DND-41 (cell line): ENCODE measurements around the gene KCP.

Source experiments
- ATAC-seq: fragments of 200-7000 bp; cut with Tn5 transposase; 3 replicates; pipeline ENCODE4 v1.9.1; 2021; ENCODE audit warnings: low read depth; ENCODE audit not compliant: insufficient read depth
- DNase-seq: peaks from one replicate; pipeline ENCODE4 v3.0.0-alpha.2; 2020
- H2AFZ ChIP-seq: 2 replicates; pipeline ENCODE4 v1.6.0; 2012; ENCODE audit warnings: low read depth, low read length
- H3K27ac ChIP-seq: 2 replicates; pipeline ENCODE4 v1.5.1; 2012; ENCODE audit warnings: low read length, inconsistent platforms
- H3K27me3 ChIP-seq: fragments of 200-600 bp; sonication (generic); 2 replicates; pipeline ENCODE4 v1.6.0; 2012; ENCODE audit warnings: low read length, mild to moderate bottlenecking, inconsistent platforms; ENCODE audit not compliant: insufficient read depth, poor library complexity
- H3K36me3 ChIP-seq: 2 replicates; pipeline ENCODE4 v1.5.1; 2012; ENCODE audit warnings: low read length, inconsistent platforms; ENCODE audit not compliant: insufficient read depth
- H3K4me1 ChIP-seq: 2 replicates; pipeline ENCODE4 v1.5.1; 2012; ENCODE audit warnings: mild to moderate bottlenecking, low read length; ENCODE audit not compliant: insufficient read depth
- H3K4me2 ChIP-seq: 2 replicates; pipeline ENCODE4 v1.6.0; 2012; ENCODE audit warnings: mild to moderate bottlenecking, moderate library complexity, low read length, inconsistent platforms; ENCODE audit not compliant: insufficient read depth
- H3K4me3 ChIP-seq, 2 experiments: fragments of 200-600 bp in 1 of 2; shearing (Covaris generic) in 1 of 2; 2 replicates each; pipeline ENCODE4 v1.5.1; 2012 to 2016; ENCODE audit warnings: inconsistent platforms in 2 of 2, low read length in 2 of 2, mild to moderate bottlenecking in 2 of 2, low read depth in 1 of 2, moderate library complexity in 1 of 2
- H3K79me2 ChIP-seq: 2 replicates; pipeline ENCODE4 v1.6.0; 2012; ENCODE audit warnings: low read length, inconsistent platforms; ENCODE audit not compliant: insufficient read depth
- H3K9ac ChIP-seq: 2 replicates; pipeline ENCODE4 v1.6.0; 2012; ENCODE audit warnings: low read depth, mild to moderate bottlenecking, inconsistent platforms, low read length, moderate library complexity
- H3K9me3 ChIP-seq: 2 replicates; pipeline ENCODE4 v1.5.1; 2012; ENCODE audit warnings: low read length, moderate library complexity, mild to moderate bottlenecking, inconsistent platforms; ENCODE audit not compliant: insufficient read depth, severe bottlenecking
- H4K20me1 ChIP-seq: 2 replicates; pipeline ENCODE4 v1.6.0; 2012; ENCODE audit warnings: low read length; ENCODE audit not compliant: insufficient read depth
- EZH2 ChIP-seq: IDR thresholded peaks from 3 replicates; pipeline ENCODE4 v1.6.1; 2012; ENCODE audit warnings: borderline replicate concordance, low read depth, mild to moderate bottlenecking, moderate library complexity, low read length, inconsistent platforms; ENCODE audit not compliant: severe bottlenecking
- TF ChIP-seq, protein P1 (sequence below): IDR thresholded peaks from 2 replicates; pipeline ENCODE4 v1.5.1; 2012; ENCODE audit warnings: borderline replicate concordance, low read length, moderate library complexity, mild to moderate bottlenecking; ENCODE audit not compliant: poor library complexity, severe bottlenecking; ENCODE audit errors: extremely low read depth

KCP gene

DNA sequence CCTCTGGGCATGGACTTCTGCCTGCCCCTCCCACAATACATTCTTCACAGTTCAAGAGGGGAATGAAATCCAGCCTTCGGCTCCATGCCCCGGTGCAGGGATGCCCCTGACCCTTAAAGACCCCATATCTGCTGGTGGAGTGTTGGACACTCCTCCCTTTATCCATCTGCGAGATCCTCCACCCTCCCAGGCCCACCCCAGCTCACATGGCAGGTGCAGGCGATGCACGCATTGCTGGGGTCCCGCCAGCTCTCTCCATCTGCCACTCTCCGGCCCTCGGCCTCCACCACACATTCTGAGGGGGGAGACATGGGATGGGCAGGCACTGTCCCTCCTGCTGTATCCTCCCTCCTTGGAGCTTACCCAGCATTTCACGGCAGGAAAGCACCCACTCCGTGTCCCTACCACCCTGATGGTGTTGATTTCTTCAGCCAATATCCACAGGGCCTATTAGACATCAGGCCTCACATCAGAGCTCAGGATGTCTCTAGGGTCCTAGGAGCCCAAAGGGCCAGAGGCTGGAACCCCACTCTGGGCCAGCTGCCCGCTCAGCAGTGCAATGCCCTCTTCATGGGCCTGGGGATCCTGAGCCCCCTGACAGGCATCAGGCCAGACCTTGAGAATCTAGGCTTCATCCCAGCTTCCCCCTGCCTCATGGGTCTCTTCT is 29.6 kb downstream of the KCP start:
- Histone ChIP-seq H3K27me3 (no peaks in the 10 kb centered on the region), H2AFZ (no peak overlapping the region), H3K79me2 (no peaks in the 10 kb centered on the region), H3K36me3 (no peaks in the 10 kb centered on the region), H3K9me3 (no peaks in the 10 kb centered on the region), H3K4me2 (no peak overlapping the region), H3K4me1 (0 out of 2 replicates have a peak, but pooled peaks cover 4% of the 10 kb centered on the region), H4K20me1 (no peaks in the 10 kb centered on the region), H3K4me3 (no peak overlapping the region), H3K9ac (no peak overlapping the region), H3K27ac (no peak overlapping the region)
- DNase-seq: no peak
- ATAC-seq: no peak
- TF ChIP-seq EZH2: no peak
- TF ChIP-seq, protein P1, sequence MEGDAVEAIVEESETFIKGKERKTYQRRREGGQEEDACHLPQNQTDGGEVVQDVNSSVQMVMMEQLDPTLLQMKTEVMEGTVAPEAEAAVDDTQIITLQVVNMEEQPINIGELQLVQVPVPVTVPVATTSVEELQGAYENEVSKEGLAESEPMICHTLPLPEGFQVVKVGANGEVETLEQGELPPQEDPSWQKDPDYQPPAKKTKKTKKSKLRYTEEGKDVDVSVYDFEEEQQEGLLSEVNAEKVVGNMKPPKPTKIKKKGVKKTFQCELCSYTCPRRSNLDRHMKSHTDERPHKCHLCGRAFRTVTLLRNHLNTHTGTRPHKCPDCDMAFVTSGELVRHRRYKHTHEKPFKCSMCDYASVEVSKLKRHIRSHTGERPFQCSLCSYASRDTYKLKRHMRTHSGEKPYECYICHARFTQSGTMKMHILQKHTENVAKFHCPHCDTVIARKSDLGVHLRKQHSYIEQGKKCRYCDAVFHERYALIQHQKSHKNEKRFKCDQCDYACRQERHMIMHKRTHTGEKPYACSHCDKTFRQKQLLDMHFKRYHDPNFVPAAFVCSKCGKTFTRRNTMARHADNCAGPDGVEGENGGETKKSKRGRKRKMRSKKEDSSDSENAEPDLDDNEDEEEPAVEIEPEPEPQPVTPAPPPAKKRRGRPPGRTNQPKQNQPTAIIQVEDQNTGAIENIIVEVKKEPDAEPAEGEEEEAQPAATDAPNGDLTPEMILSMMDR: no peak

DNA sequence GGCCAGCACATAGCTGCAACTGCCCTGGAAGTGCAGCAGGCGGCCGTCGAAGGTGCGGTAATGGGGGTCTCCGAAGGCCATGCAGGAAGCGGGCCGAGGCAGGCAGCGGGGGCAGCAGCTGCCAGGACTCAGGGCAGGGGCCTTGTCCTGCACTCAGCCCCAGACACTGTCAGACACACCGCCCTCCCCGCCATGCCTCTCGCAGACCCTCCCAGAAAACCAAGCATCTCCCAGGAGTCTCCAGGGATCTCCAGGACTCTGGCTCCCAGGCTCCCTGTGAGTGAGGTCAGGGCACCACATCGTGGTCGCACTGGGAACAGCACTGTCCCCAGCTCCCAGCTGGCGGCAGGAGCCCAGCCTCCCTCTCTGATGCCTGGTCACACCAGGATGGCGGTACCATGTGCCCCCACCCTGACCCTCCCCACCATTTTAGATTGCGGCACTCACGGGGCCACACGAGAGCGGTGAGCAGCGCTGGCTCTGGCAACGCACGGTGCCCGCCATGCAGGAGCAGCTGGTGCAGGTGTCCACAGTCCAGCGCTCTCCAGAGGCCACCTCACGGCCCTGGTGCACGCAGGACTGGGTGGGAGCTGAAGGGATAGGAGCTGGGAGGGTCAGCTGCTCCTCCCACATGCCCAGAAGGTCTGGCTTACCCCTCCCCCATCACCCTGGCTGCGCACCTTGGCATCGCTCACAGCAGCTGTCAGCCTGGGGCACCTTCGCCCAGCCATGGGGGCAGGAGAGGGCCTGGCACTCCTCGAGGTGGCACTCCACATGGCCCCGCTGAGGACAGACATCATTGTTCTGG is 30.4 kb downstream of the KCP start:
- TF ChIP-seq EZH2: no peak
- TF ChIP-seq, protein P1: peak; percentile 51
- Histone ChIP-seq H3K4me1 (0 out of 2 replicates have a peak, but pooled peaks cover 4% of the 10 kb centered on the region), H3K4me3 (no peak overlapping the region), H3K36me3 (no peaks in the 10 kb centered on the region), H3K27ac (no peak overlapping the region), H2AFZ (no peak overlapping the region), H4K20me1 (no peaks in the 10 kb centered on the region), H3K79me2 (no peaks in the 10 kb centered on the region), H3K27me3 (no peaks in the 10 kb centered on the region), H3K9ac (no peak overlapping the region), H3K9me3 (no peaks in the 10 kb centered on the region), H3K4me2 (no peak overlapping the region)
- no peak for DNase-seq
- ATAC-seq: peak; percentile 32; the same call in 1 of the 3 replicates

DNA sequence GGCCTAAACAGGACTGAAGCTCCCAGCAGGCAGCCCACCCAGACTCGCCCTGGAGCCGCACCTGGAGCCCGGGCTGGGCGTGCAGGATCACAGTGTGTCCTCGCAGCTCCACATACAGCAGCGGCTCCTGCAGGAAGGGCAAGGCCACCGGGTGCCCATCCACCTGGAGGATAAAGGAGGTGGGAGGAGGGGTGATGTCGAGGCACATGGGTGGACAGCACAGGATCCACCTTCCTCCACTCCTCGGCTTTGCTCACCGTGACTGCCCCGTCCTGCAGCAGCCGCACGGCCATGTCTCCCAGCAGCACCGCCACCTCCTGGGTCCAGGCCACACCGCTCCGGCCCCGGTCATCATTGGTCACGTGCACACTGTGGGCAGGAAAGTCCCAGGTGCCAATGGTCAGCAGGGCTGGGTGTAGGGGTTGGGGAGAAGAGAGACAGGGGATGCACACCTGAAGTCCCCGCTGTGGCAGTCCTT is 31.0 kb downstream of the KCP start:
- H3K9ac ChIP-seq: no peak overlapping the region
- no peaks in the 10 kb centered on the region for H3K9me3 ChIP-seq
- no peak overlapping the region for H3K4me3 ChIP-seq
- no peaks in the 10 kb centered on the region for H3K79me2 ChIP-seq
- H4K20me1 ChIP-seq: no peaks in the 10 kb centered on the region
- DNase-seq (no peak), ATAC-seq (no peak)
- H3K27ac ChIP-seq: no peak overlapping the region
- no peaks in the 10 kb centered on the region for H3K27me3 ChIP-seq
- H3K4me2 ChIP-seq: no peak overlapping the region
- TF ChIP-seq EZH2: no peak
- TF ChIP-seq, protein P1: no peak
- H2AFZ ChIP-seq: no peak overlapping the region
- no peaks in the 10 kb centered on the region for H3K36me3 ChIP-seq
- 0 out of 2 replicates have a peak, but pooled peaks cover 4% of the 10 kb centered on the region for H3K4me1 ChIP-seq
